CD4-positive, alpha-beta T cell treated with Interferon gamma for 1 hour (primary cell): Measurements from ENCODE around the gene SLC39A13.

ENCODE experiments used
- DNase-seq: peaks from one replicate; pipeline ENCODE4 v3.0.0-alpha.2; 2020

The SLC39A13 gene

GRCh38 chr11:47407746-47408590 is at the start of gene SLC39A13:
Gene SLC39A13 (plus strand): TSS chr11:47408590. CDS start chr11:47410095, 1,505 bp downstream.
- DNase-seq, result peak; percentile 93

- DNase-seq, result no peak
These were observed 49.7 kb upstream of the SLC39A13 start for GRCh38 chr11:47358731-47359051.

GRCh38 chr11:47359162-47359561 is 49.2 kb upstream of the SLC39A13 start:
- no peak for DNase-seq

GRCh38 chr11:47359586-47359985 is 48.8 kb upstream of the SLC39A13 start:
- peak; percentile 34 for DNase-seq

- DNase-seq, result no peak
These were observed 48.0 kb upstream of the SLC39A13 start for GRCh38 chr11:47360341-47360740.

- DNase-seq, result no peak
These were observed 47.0 kb upstream of the SLC39A13 start for GRCh38 chr11:47361419-47361818.

GRCh38 chr11:47366020-47366490 is 42.3 kb upstream of the SLC39A13 start:
- no peak for DNase-seq

- no peak for DNase-seq
These were observed 38.7 kb upstream of the SLC39A13 start for GRCh38 chr11:47369676-47370075.

GRCh38 chr11:47372422-47372821 is 36.0 kb upstream of the SLC39A13 start:
- no peak for DNase-seq

GRCh38 chr11:47373876-47374719 is 34.3 kb upstream of the SLC39A13 start:
- DNase-seq, result peak; percentile 76

GRCh38 chr11:47374720-47375019 is 33.7 kb upstream of the SLC39A13 start:
- DNase-seq, result no peak

GRCh38 chr11:47375020-47375419 is 33.4 kb upstream of the SLC39A13 start:
- DNase-seq, result no peak

- DNase-seq, result no peak
These were observed 32.8 kb upstream of the SLC39A13 start for GRCh38 chr11:47375546-47376085.

GRCh38 chr11:47376107-47376524 is 32.3 kb upstream of the SLC39A13 start:
- no peak for DNase-seq

- peak; percentile 45 for DNase-seq
These were observed 31.6 kb upstream of the SLC39A13 start for GRCh38 chr11:47376525-47377371.

GRCh38 chr11:47377571-47378009 is 30.8 kb upstream of the SLC39A13 start:
- DNase-seq, result no peak

- DNase-seq, result peak; percentile 81
These were observed 30.2 kb upstream of the SLC39A13 start, which contains the start of gene SPI1 for GRCh38 chr11:47378010-47378835. Gene SPI1 (minus strand): TSS chr11:47378547. CDS start chr11:47378353, 194 bp downstream.

- no peak for DNase-seq
These were observed 29.6 kb upstream of the SLC39A13 start for GRCh38 chr11:47378836-47379170.

- no peak for DNase-seq
These were observed 29.1 kb upstream of the SLC39A13 start for GRCh38 chr11:47379317-47379716.

- no peak for DNase-seq
These were observed 28.3 kb upstream of the SLC39A13 start for GRCh38 chr11:47380078-47380477.

- DNase-seq, result no peak
These were observed 25.3 kb upstream of the SLC39A13 start for GRCh38 chr11:47383071-47383470.

- DNase-seq, result no peak
These were observed 23.9 kb upstream of the SLC39A13 start for GRCh38 chr11:47384498-47384897.
